Spleen (tissue), 7 donors: ENCODE data around the gene ADIPOR2.

Experiments used
- CTCF ChIP-seq, 11 experiments: fragments of 200-600 bp in 7 of 11; fragments of 450-650 bp in 4 of 11; sonication (generic) in 4 of 11; IDR thresholded peaks in 8 of 11; conservative IDR thresholded peaks in 3 of 11; 1 replicate in 7 of 11; 2 replicates in 4 of 11; pipeline versions ENCODE4 v1.4.0 to v1.8.0; 2016 to 2021; ENCODE audit warnings: antibody characterized with exemption in 11 of 11, inconsistent platforms in 4 of 11, mild to moderate bottlenecking in 1 of 11
- POLR2A ChIP-seq, 3 donors: fragments of 450-650 bp; IDR thresholded peaks; one replicate each; pipeline ENCODE4 v1.5.1; 2017; ENCODE audit warnings: antibody characterized with exemption in 3 of 3, mild to moderate bottlenecking in 1 of 3
- POLR2AphosphoS5 ChIP-seq, 3 donors: sonication (generic); formaldehyde crosslinking; IDR thresholded peaks; one replicate each; pipeline ENCODE4 v1.5.1; 2017; ENCODE audit warnings: antibody characterized with exemption in 3 of 3
- donor health status: DM: no; HTN: no; CAD: no; lungs with moderate emphysema.
- donor health status: DM: no; HTN: no; CAD: no.
- donor health status: DM: no; HTN: no; CAD: no.

DNA sequence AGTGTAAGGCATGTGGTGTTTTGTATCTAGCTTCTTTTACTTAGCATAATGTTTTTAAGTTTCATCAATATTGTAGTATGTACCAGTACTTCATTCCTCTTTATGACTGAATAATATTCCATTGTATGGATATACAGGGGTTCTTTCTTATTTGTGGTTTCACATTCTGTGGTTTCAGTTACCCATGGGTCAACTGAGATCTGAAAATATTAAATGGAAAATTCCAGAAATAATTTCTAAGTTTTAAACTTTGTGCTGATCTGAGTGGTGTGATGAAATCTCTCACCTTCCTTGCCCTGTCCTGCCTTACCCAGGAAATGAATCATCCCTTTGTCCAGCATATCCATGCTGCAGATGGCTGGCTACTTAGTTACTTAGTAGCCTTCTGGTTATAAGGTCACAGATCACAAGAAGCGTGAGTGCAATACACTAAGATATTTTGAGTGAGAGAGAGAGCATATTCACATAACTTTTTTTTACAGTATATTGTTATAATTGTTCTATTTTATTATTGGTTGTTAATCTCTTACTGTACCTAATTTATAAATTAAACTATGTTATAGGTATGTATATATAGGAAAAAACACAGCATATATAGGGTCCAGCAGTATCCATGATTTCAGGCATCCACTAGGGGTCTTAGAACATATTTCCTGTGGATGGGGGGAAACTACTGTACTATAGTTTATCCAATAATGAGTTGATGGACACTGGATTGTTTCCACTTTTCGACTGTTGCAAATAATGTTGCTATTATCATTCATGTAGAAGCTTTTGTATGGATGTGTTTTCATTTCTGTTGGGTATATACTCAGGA lies 69.9 kb downstream of the ADIPOR2 start:
- TF ChIP-seq CTCF (IDR thresholded peaks at IDR 0.05 in 8 of 11, conservative IDR thresholded peaks at IDR 0.05 in 3 of 11) (no peak), POLR2AphosphoS5 (IDR thresholded peaks at IDR 0.05) (no peak), POLR2A (IDR thresholded peaks at IDR 0.05) (no peak)
